ENCODE results near the gene OGDHL. TPM values are rescaled to one million over a fixed set of nuclear protein-coding genes. Genes with fewer than 3 reads are reported as not detected.

OGDHL gene
- total and polyA plus RNA-seq, 7 donors = 0.46 to 6.1 (median 1.2) TPM

DNA sequence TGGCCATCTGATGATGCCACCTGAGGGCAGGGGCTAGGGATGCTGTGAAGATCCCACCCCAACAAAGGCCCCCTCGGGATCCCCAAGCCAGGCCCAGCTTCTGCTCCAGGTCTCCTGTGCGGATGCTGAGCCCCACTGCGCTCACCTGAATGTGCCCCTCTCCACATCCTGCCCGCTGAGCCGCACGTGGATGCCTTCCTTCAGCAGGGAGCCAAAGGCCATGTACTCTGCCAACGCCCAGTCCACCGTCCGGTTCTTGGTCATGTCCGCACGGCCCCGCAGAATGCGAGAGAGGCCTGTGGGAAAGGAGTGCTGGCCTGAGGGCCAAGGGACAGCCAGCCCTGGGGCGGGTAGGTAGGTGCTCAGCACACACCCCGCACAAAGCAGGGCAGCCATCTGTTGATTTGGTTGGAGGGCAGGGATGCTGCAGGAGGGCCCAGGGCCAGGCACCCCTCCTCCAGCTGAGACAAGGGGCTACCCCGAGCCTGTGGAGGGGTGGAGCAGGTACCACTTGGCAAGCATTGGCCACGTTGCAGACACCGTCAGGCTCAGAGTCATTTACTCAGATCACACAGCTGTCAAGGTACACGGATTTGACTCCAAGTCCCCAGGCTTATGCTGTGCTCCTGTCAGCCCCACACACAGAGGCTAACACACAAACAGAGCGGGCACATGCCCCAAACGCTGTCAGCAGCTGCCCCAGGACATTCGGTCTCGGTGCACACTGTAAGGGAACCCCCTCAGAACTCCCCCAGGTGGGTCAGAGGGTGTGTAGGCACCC lies 19.2 kb downstream of the OGDHL start:
- TF ChIP-seq, protein P1, sequence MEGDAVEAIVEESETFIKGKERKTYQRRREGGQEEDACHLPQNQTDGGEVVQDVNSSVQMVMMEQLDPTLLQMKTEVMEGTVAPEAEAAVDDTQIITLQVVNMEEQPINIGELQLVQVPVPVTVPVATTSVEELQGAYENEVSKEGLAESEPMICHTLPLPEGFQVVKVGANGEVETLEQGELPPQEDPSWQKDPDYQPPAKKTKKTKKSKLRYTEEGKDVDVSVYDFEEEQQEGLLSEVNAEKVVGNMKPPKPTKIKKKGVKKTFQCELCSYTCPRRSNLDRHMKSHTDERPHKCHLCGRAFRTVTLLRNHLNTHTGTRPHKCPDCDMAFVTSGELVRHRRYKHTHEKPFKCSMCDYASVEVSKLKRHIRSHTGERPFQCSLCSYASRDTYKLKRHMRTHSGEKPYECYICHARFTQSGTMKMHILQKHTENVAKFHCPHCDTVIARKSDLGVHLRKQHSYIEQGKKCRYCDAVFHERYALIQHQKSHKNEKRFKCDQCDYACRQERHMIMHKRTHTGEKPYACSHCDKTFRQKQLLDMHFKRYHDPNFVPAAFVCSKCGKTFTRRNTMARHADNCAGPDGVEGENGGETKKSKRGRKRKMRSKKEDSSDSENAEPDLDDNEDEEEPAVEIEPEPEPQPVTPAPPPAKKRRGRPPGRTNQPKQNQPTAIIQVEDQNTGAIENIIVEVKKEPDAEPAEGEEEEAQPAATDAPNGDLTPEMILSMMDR (IDR thresholded peaks at IDR 0.05) = no peak
- no peak for TF ChIP-seq POLR2A (IDR thresholded peaks at IDR 0.05)
- no peak for TF ChIP-seq EP300 (IDR thresholded peaks at IDR 0.05)
- TF ChIP-seq POLR2AphosphoS5 (IDR thresholded peaks at IDR 0.05) = no peak
- intact Hi-C loops (cut with DNase I) = no loop called here
- no peaks in the 10 kb centered on the region for H3K36me3 ChIP-seq
- no peaks in the 10 kb centered on the region for H3K27me3 ChIP-seq
- 91% methylated on average over 23 of the region's 23 CpGs for whole genome bisulfite sequencing, 2 donors
- no peak overlapping the region for H3K4me3 ChIP-seq
- H3K4me1 ChIP-seq = no peaks in the 10 kb centered on the region
- no peak overlapping the region for H3K27ac ChIP-seq
- H3K9me3 ChIP-seq = no peaks in the 10 kb centered on the region
- no peak for DNase-seq

DNA sequence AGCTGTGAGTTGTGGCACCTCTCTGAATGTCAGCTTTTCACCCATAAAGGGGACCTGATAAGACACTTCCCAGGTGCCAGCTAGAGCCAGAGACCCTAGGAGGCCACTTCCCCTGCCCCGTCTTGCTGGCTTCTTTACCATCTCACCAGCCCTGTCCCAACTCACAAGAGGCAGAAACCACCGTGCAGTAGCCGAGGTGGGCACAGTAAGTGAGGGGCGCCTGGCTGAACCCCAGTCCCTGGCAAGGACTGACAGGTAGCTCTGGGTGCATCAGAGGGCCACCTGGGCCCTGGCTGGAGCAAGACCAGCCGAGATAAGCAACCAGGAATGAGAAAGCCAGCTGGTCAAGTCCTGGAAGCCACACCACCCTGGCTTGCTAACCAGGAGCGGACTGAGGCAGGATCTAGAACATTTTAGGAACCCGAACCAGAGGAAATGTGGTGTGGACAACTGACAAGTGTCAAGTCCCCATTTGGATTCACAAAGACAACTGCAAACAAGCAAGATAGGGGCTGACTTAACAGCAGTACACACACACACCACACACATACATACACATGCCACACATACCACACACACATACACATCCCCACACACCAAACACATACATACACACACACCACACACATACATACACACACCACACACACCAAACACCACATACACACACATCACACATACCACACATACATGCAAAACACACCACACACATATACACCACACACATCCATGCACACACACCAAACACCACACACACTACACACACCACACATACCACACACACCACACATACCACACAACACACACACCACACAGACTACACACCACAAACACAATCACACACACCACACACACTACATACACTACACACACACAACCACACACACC lies 20.8 kb downstream of the OGDHL start:
- Histone ChIP-seq H3K27me3 (no peaks in the 10 kb centered on the region), H3K4me1 (no peaks in the 10 kb centered on the region), H3K27ac (no peak overlapping the region), H3K9me3 (no peaks in the 10 kb centered on the region), H3K4me3 (no peak overlapping the region), H3K36me3 (no peaks in the 10 kb centered on the region)
- intact Hi-C loops (cut with DNase I) = no loop called here
- TF ChIP-seq POLR2AphosphoS5 (IDR thresholded peaks at IDR 0.05) (no peak), EP300 (IDR thresholded peaks at IDR 0.05) (no peak), POLR2A (IDR thresholded peaks at IDR 0.05) (no peak)
- TF ChIP-seq, protein P1 (IDR thresholded peaks at IDR 0.05) = no peak
- DNase-seq = no peak
- WGBS, 2 donors = 75 to 83% methylated on average over 7 of the region's 7 CpGs

DNA sequence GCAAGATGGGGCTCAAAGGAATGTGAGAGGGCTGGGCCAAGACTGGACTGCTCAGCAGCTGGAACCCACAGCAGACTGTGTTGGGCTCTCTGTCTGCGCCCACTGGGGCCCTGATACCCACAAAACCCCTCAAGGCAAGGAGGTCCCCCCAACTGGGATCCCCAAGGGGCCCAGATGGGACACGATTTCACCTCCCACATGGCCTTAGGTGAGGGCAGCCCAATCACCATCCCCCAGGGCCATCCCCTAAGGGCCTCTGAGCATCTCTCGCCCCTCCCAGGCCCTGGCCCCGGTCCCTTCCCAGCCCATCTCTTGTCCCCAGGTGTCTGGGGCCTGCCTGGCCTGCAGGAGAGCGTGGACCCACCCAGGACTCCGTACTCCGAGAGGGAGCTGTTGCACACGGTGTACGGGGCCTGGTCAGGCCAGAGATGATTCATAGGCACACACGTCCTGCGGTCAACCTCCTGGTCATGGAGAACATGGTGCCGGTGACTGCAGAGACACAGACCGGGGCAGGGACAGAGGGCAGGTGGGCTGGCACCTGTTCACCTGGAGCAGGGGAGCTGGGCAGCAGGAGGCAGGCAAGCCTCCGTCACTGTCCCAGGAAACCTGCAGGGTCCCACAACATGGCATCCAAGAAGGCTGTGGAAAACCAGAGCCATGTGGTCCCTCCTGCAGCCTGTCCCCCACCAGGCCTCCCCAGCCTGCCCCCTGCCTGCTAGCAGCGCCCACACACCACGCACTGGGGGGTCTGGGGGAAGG lies 21.6 kb downstream of the OGDHL start:
- WGBS, 2 donors = 87 to 94% methylated on average over 16 of the region's 16 CpGs

DNA sequence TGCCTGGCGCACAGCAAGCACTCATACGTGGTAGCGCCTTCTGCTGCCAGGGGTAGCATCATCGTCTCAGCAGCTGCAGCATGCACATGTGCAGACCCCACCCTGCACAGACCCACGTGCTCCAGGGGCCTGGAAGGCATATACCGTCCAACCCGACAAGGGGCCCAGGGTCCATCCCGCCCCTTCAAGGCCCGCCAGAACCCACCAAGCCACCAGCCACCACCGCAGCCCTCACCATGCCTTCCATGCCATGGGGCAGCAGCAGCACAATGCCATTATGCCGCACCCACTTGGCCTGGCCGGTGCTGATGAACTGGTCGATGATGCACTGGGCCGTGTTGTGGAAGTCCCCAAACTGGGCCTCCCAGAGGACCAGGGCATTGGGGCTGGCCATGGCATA lies 22.7 kb downstream of the OGDHL start:
- intact Hi-C loops (cut with DNase I) = no loop called here
- no peak for DNase-seq
- 82 to 87% methylated on average over 14 of the region's 14 CpGs for WGBS, 2 donors
- no peaks in the 10 kb centered on the region for H3K27me3 ChIP-seq
- H3K4me3 ChIP-seq = no peak overlapping the region
- no peak for TF ChIP-seq EP300 (IDR thresholded peaks at IDR 0.05)
- no peak for TF ChIP-seq POLR2AphosphoS5 (IDR thresholded peaks at IDR 0.05)
- TF ChIP-seq, protein P1 (IDR thresholded peaks at IDR 0.05) = no peak
- TF ChIP-seq POLR2A (IDR thresholded peaks at IDR 0.05) = no peak
- H3K27ac ChIP-seq = no peak overlapping the region
- H3K9me3 ChIP-seq = no peaks in the 10 kb centered on the region
- H3K36me3 ChIP-seq = no peaks in the 10 kb centered on the region
- no peaks in the 10 kb centered on the region for H3K4me1 ChIP-seq

More for the DNA sequence above, 21.6 kb downstream of the OGDHL start:
- TF ChIP-seq EP300 (IDR thresholded peaks at IDR 0.05) (no peak), POLR2AphosphoS5 (IDR thresholded peaks at IDR 0.05) (no peak)
- intact Hi-C loops (cut with DNase I) = no loop called here
- Histone ChIP-seq H3K27ac (no peak overlapping the region), H3K9me3 (no peaks in the 10 kb centered on the region), H3K4me1 (no peaks in the 10 kb centered on the region), H3K27me3 (no peaks in the 10 kb centered on the region), H3K36me3 (no peaks in the 10 kb centered on the region), H3K4me3 (no peak overlapping the region)
- DNase-seq = no peak

All from sigmoid colon (tissue), 7 donors.